K562 (cell line): ENCODE results near the gene PAX8. TPM values are rescaled to one million over a fixed set of nuclear protein-coding genes. Genes with fewer than 3 reads are reported as not detected.

ENCODE experiments used
- ATAC-seq: fragments of 200-7000 bp; cut with Tn5 transposase; 3 replicates; pipeline ENCODE4 v1.9.1; 2020; ENCODE audit warnings: moderate library complexity
- BruUV-seq: library from RNA; stranded (reverse); fragments of 400-500 nt; replicated peaks from 2 replicates; lab custom pipeline; 2021; lab: Mats Ljungman, UMichigan
- CTCF ChIA-PET: fragments of 300-600 bp; formaldehyde crosslinking; extraction: SDS; loops from one replicate; lab custom pipeline; 2021; ENCODE audit warnings: low intra/inter-chr PET ratio; lab: Yijun Ruan, JAX
- POLR2A ChIA-PET: fragments of 300-600, 350-650 bp; sonication (Branson Sonifier 250); formaldehyde crosslinking; extraction: SDS; loops from one replicate; lab custom pipeline; 2021; ENCODE audit warnings: antibody characterized with exemption, inconsistent platforms; lab: Yijun Ruan, JAX
- DNase-seq, 4 experiments: peaks; one replicate each; pipeline versions ENCODE4 v3.0.0 to v3.0.0-alpha.2; 2011 to 2018; ENCODE audit warnings: low spot score in 3 of 4, mixed read lengths in 3 of 4; ENCODE audit errors: extremely low read depth in 1 of 4
- FAIRE-seq: peaks from 2 replicates; lab custom pipeline; 2011; peaks lifted over from hg19 to GRCh38; lab: Jason Lieb, UNC
- H2AFZ ChIP-seq: 2 replicates; pipeline ENCODE4 v1.6.0; 2011; ENCODE audit warnings: low read depth, low read length, control low read depth, inconsistent platforms
- H3K27ac ChIP-seq: fragments of 200-600 bp; 3 replicates; pipeline ENCODE4 v1.8.0; 2011; ENCODE audit warnings: low read depth, mild to moderate bottlenecking, control low read depth, inconsistent platforms, low read length, moderate library complexity, mixed read lengths; ENCODE audit errors: extremely low read depth
- H3K27me3 ChIP-seq, 2 experiments: fragments of 300-600 bp in 1 of 2; 2 replicates in 1 of 2; 3 replicates in 1 of 2; pipeline versions ENCODE4 v1.6.0 to v1.8.0; 2011; ENCODE audit warnings: inconsistent platforms in 2 of 2, low read length in 2 of 2, mild to moderate bottlenecking in 1 of 2, mixed read lengths in 1 of 2, moderate library complexity in 1 of 2; ENCODE audit not compliant: control insufficient read depth in 2 of 2, insufficient read depth in 2 of 2
- H3K36me3 ChIP-seq: fragments of 300-600 bp; 3 replicates; pipeline ENCODE4 v1.8.0; 2011; ENCODE audit warnings: mild to moderate bottlenecking, low read length, inconsistent platforms; ENCODE audit not compliant: control insufficient read depth, insufficient read depth
- H3K4me1 ChIP-seq, 2 experiments: fragments of 200-600 bp in 1 of 2; replicated peaks in 1 of 2; 2 replicates in 1 of 2; 3 replicates in 1 of 2; pipeline versions ENCODE4 v1.5.1 to v1.8.0; 2011; ENCODE audit warnings: inconsistent platforms in 2 of 2, low read length in 2 of 2, mild to moderate bottlenecking in 1 of 2, mixed read lengths in 1 of 2, moderate library complexity in 1 of 2; ENCODE audit not compliant: control insufficient read depth in 2 of 2, insufficient read depth in 2 of 2
- H3K4me2 ChIP-seq: 2 replicates; pipeline ENCODE4 v1.6.1; 2011; ENCODE audit warnings: low read length, control low read depth, inconsistent platforms, mixed read lengths; ENCODE audit not compliant: insufficient read depth
- H3K4me3 ChIP-seq: fragments of 200-600 bp; sonication (generic), shearing (Covaris generic); 2 replicates; pipeline ENCODE4 v1.5.1; 2016; ENCODE audit warnings: control low read depth, inconsistent platforms
- H3K79me2 ChIP-seq: fragments of 200-600 bp; 3 replicates; pipeline ENCODE4 v1.8.0; 2011; ENCODE audit warnings: low read length, inconsistent platforms; ENCODE audit not compliant: control insufficient read depth, insufficient read depth
- H3K9ac ChIP-seq, 2 experiments: 2 replicates each; pipeline versions ENCODE4 v1.6.0 to v1.6.1; 2011; ENCODE audit warnings: low read depth in 2 of 2, low read length in 2 of 2, control low read depth in 1 of 2, inconsistent platforms in 1 of 2, mild to moderate bottlenecking in 1 of 2, mixed read lengths in 1 of 2; ENCODE audit not compliant: insufficient read depth in 1 of 2
- H3K9me1 ChIP-seq: one replicate; pipeline ENCODE4 v1.6.0; 2011; ENCODE audit warnings: inconsistent platforms, mild to moderate bottlenecking, low read length, moderate library complexity; ENCODE audit not compliant: control insufficient read depth, insufficient read depth
- H3K9me3 ChIP-seq: replicated peaks from 2 replicates; pipeline ENCODE4 v1.5.1; 2011; ENCODE audit warnings: low read depth, low read length, inconsistent platforms; ENCODE audit not compliant: control insufficient read depth, insufficient read depth
- H4K20me1 ChIP-seq: replicated peaks from 2 replicates; pipeline ENCODE4 v1.6.1; 2011; ENCODE audit warnings: low read length, inconsistent platforms, mixed read lengths; ENCODE audit not compliant: control insufficient read depth, insufficient read depth
- CREB5 ChIP-seq: fragments of 250-450 bp; sonication (Bioruptor Pico); IDR thresholded peaks from 2 replicates; pipeline ENCODE4 v1.5.0; 2020; ENCODE audit warnings: mild to moderate bottlenecking
- FOXA1 ChIP-seq: fragments of 450-650 bp; IDR thresholded peaks from 2 replicates; pipeline ENCODE4 v1.6.1; 2016; ENCODE audit warnings: mild to moderate bottlenecking, borderline replicate concordance
- FOXO4 ChIP-seq: fragments of 450-650 bp; formaldehyde crosslinking; IDR thresholded peaks from 2 replicates; pipeline ENCODE4 v1.4.0; 2020; ENCODE audit warnings: mild to moderate bottlenecking, moderate library complexity
- MEF2D ChIP-seq: conservative IDR thresholded peaks from 2 replicates; pipeline ENCODE4 v1.6.1; 2016; ENCODE audit warnings: low read depth, missing genetic modification characterization, missing compliant biosample characterization
- POLR2AphosphoS5 ChIP-seq: IDR thresholded peaks from 2 replicates; pipeline ENCODE4 v1.6.1; 2011; ENCODE audit warnings: mild to moderate bottlenecking, low read depth, low read length, moderate library complexity; ENCODE audit not compliant: control insufficient read depth, insufficient read depth
- POLR2B ChIP-seq: fragments of 450-650 bp; IDR thresholded peaks from 2 replicates; pipeline ENCODE4 v1.6.1; 2018; ENCODE audit warnings: low read depth; ENCODE audit not compliant: partially characterized antibody
- TARDBP ChIP-seq: fragments of 450-650 bp; IDR thresholded peaks from 2 replicates; pipeline ENCODE4 v1.6.1; 2016
- TCF7 ChIP-seq: sonication (generic); IDR thresholded peaks from 2 replicates; pipeline ENCODE4 v1.6.1; 2016; ENCODE audit warnings: antibody characterized with exemption, borderline replicate concordance
- ZNF24 ChIP-seq: fragments of 450-650 bp; IDR thresholded peaks from 2 replicates; pipeline ENCODE4 v1.6.1; 2016
- WGBS: fragments of 100-300 bp; shearing (Covaris generic); methylation state at CpG from one replicate; pipeline ENCODE4 v1.1.6; 2016; ENCODE audit warnings: low coverage, mixed read lengths; ENCODE audit not compliant: insufficient coverage; ENCODE audit errors: missing lambda C conversion rate; 5-methylcytosine and 5-hydroxymethylcytosine counted together
- in situ Hi-C: fragments of 300-500 bp; cut with MboI; formaldehyde crosslinking; loops from 4 replicates; pipeline ENCODE4 v1.15.0; 2018; ENCODE audit warnings: inconsistent platforms, mixed read lengths
- intact Hi-C: fragments of 100-400 bp; cut with micrococcal nuclease; formaldehyde crosslinking; loops from 2 replicates; pipeline ENCODE4 v1.14.2; 2022
- polyA plus RNA-seq, 8 experiments: library from polyadenylated mRNA; depleted of rRNA in 4 of 8; stranded (reverse) in 5 of 8; unstranded in 3 of 8; fragments of >200 nt; fragmentation: Nextera tagmentation in 2 of 8; fragmentation: Illumina TruSeq in 1 of 8; extraction: Ambion mirVana in 2 of 8; extraction: Trizol in 1 of 8; gene quantifications; 2 replicates each; pipeline versions ENCODE4 v1.2.1 to v1.2.3, GENCODE V29; 2011 to 2014; ENCODE audit warnings: inconsistent platforms in 1 of 8, missing spikeins in 1 of 8
- total RNA-seq, 7 experiments: library from RNA; depleted of rRNA in 6 of 7; stranded (reverse); fragments of >200 nt in 6 of 7; fragmentation: Illumina TruSeq in 2 of 7; extraction: Trizol in 2 of 7; gene quantifications; 2 replicates each; pipeline versions ENCODE4 v1.2.1 to v1.2.3, GENCODE V29; 2011 to 2021; ENCODE audit warnings: low replicate concordance in 1 of 7

The PAX8 gene
- total and polyA plus RNA-seq, 9 of the 15 experiments (the other 6 are each of a cell fraction or from before 2014, with no cell fraction given): 0.13 to 2.1 (median 0.51) TPM

- TF ChIP-seq FOXA1: no peak
- no peak for TF ChIP-seq TCF7
- no peak for TF ChIP-seq FOXO4 (CRISPR knock-in tag)
Measured at GRCh38 chr2:113203217-113203530, 75.5 kb downstream of the PAX8 start (continued).

GRCh38 chr2:113202305-113203216 lies 76.2 kb downstream of the PAX8 start:
- TSS peak; percentile 25 for BruUV-seq
- Histone ChIP-seq H3K4me1 (no peaks in the 10 kb centered on the region), H2AFZ (no peak overlapping the region), H3K9ac (no peak overlapping the region; a peak in 1 of 4 replicates), H3K9me3 (no peaks in the 10 kb centered on the region), H3K79me2 (no peaks in the 10 kb centered on the region), H3K4me3 (no peak overlapping the region), H3K27me3 (peaks cover 0 to 8% of the 10 kb centered on the region in 2 experiments; a peak in 1 of 5 replicates), H4K20me1 (no peaks in the 10 kb centered on the region), H3K36me3 (peaks cover 30% of the 10 kb centered on the region; the same call in 2 of the 3 replicates), H3K27ac (no peak overlapping the region), H3K9me1 (no peaks in the 10 kb centered on the region), H3K4me2 (no peak overlapping the region)
- ChIA-PET POLR2A (interaction anchor here (0.6 kb wide), 1 partner anchor 33 kb away, joined by 3 read pairs; no protein-coding TSS in a partner anchor), CTCF (interaction anchor here (1.9 to 2.4 kb wide), 2 partner anchors 168 to 188 kb away, joined by 8 to 20 read pairs; no protein-coding TSS in a partner anchor)
- FAIRE-seq (no peak), DNase-seq (no peak), ATAC-seq (no peak; the same call in 1 of the 3 replicates)
- WGBS: 79% methylated on average over 12 of the region's 13 CpGs
- in situ Hi-C loops: no loop called here
- no peak for TF ChIP-seq POLR2AphosphoS5
- TF ChIP-seq MEF2D: no peak
- TF ChIP-seq ZNF24: peak; percentile 75; the same call in 1 of the 2 replicates
- TF ChIP-seq POLR2B: peak; percentile 26
- no peak for TF ChIP-seq CREB5 (CRISPR knock-in tag)
- no peak for TF ChIP-seq TARDBP
- intact Hi-C loops: loop anchor here (5.0 kb wide), 3 partner anchors 65 to 185 kb away; no protein-coding TSS in a partner anchor
